ENCODE measurements around the gene CSMD2.

The CSMD2 gene

DNA sequence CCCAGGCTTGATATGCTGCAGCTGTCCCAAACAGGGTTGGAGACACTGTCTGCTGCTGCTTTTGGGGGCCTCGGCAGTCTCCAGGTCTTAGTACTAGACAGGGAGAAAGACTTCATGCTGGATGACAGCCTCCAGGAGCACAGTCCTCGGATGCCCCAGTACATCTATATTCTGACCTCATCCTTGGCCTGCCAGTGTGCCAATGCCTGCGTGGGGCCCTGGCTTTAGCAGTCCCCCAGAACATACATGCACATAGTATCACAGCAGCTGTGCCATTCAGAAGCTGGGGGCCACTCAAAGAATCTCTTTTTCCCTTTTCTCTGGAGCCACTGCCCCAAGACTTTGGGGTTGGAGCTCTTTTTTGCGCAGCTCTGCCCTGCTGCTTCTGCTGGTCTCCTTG lies 697.0 kb downstream of the CSMD2 start:
- no peak for DNase-seq

- DNase-seq, result no peak
Measured at GRCh38 chr1:33466159-33466558, 698.9 kb downstream of the CSMD2 start.

GRCh38 chr1:33465316-33465715 lies 699.7 kb downstream of the CSMD2 start:
- no peak for DNase-seq

GRCh38 chr1:33464552-33464951 lies 700.5 kb downstream of the CSMD2 start:
- DNase-seq, result no peak
